Liver (tissue), 9 donors: Measurements from ENCODE around the gene CCIN. TPM values are rescaled to one million over a fixed set of nuclear protein-coding genes. Genes with fewer than 3 reads are reported as not detected.

ENCODE experiments used
- DNase-seq: peaks from one replicate; pipeline ENCODE4 v3.0.0-alpha.2; 2017; ENCODE audit warnings: low spot score
- H3K27ac ChIP-seq, 2 donors: one replicate each; pipeline ENCODE4 v1.7.0; 2013; ENCODE audit warnings: inconsistent platforms in 2 of 2, low read length in 2 of 2, control low read depth in 1 of 2, low read depth in 1 of 2, mild to moderate bottlenecking in 1 of 2
- H3K27me3 ChIP-seq, 4 donors: one replicate each; pipeline versions ENCODE4 v1.6.1 to v1.7.0; 2013; ENCODE audit warnings: low read length in 3 of 4, inconsistent platforms in 1 of 4, mild to moderate bottlenecking in 1 of 4, moderate library complexity in 1 of 4; ENCODE audit not compliant: control insufficient read depth in 4 of 4, insufficient read depth in 4 of 4
- H3K36me3 ChIP-seq, 4 donors: one replicate each; pipeline versions ENCODE4 v1.6.1 to v1.7.0; 2013; ENCODE audit warnings: low read length in 3 of 4, mild to moderate bottlenecking in 3 of 4, low read depth in 1 of 4, moderate library complexity in 1 of 4; ENCODE audit not compliant: control insufficient read depth in 4 of 4, insufficient read depth in 3 of 4
- H3K4me1 ChIP-seq, 4 donors: one replicate each; pipeline versions ENCODE4 v1.6.1 to v1.7.0; 2013; ENCODE audit warnings: low read length in 3 of 4, mild to moderate bottlenecking in 3 of 4, moderate library complexity in 1 of 4; ENCODE audit not compliant: control insufficient read depth in 4 of 4, insufficient read depth in 4 of 4
- H3K4me3 ChIP-seq, 3 donors: one replicate each; pipeline versions ENCODE4 v1.6.1 to v1.7.0; 2013; ENCODE audit warnings: low read length in 3 of 3, control low read depth in 1 of 3, low read depth in 1 of 3, mild to moderate bottlenecking in 1 of 3
- H3K9ac ChIP-seq, 2 donors: one replicate each; pipeline ENCODE4 v1.7.0; 2013; ENCODE audit warnings: low read length in 2 of 2, mild to moderate bottlenecking in 2 of 2, moderate library complexity in 2 of 2, control low read depth in 1 of 2, low read depth in 1 of 2
- H3K9me3 ChIP-seq, 4 donors: one replicate each; pipeline versions ENCODE4 v1.6.1 to v1.7.0; 2013; ENCODE audit warnings: low read length in 3 of 4; ENCODE audit not compliant: control insufficient read depth in 4 of 4
- EGR1 ChIP-seq, 2 donors: IDR thresholded peaks; 2 replicates each; pipeline ENCODE4 v1.6.1; 2016 to 2018; ENCODE audit warnings: antibody characterized with exemption in 2 of 2, low read depth in 2 of 2
- FOXA2 ChIP-seq: IDR thresholded peaks from 2 replicates; pipeline ENCODE4 v1.6.1; 2016; ENCODE audit warnings: antibody characterized with exemption
- GABPA ChIP-seq, 2 donors: IDR thresholded peaks in 1 of 2; conservative IDR thresholded peaks in 1 of 2; 2 replicates each; pipeline ENCODE4 v1.6.1; 2016; ENCODE audit warnings: antibody characterized with exemption in 2 of 2, mild to moderate bottlenecking in 1 of 2, moderate library complexity in 1 of 2
- HNF4A ChIP-seq, 2 donors: conservative IDR thresholded peaks; 2 replicates each; pipeline ENCODE4 v1.6.1; 2016; ENCODE audit warnings: antibody characterized with exemption in 2 of 2, mild to moderate bottlenecking in 2 of 2
- HNF4G ChIP-seq: IDR thresholded peaks from 2 replicates; pipeline ENCODE4 v1.6.1; 2016; ENCODE audit warnings: antibody characterized with exemption
- JUND ChIP-seq, 2 donors: IDR thresholded peaks; 2 replicates each; pipeline ENCODE4 v1.6.1; 2016; ENCODE audit warnings: antibody characterized with exemption in 2 of 2
- NR2F2 ChIP-seq: IDR thresholded peaks from 2 replicates; pipeline ENCODE4 v1.6.1; 2016; ENCODE audit warnings: antibody characterized with exemption
- RAD21 ChIP-seq, 2 donors: IDR thresholded peaks; 2 replicates each; pipeline ENCODE4 v1.6.1; 2016; ENCODE audit warnings: antibody characterized with exemption in 2 of 2, mild to moderate bottlenecking in 2 of 2
- RXRA ChIP-seq, 2 donors: IDR thresholded peaks; 2 replicates each; pipeline ENCODE4 v1.6.1; 2017 to 2018; ENCODE audit warnings: antibody characterized with exemption in 2 of 2, mild to moderate bottlenecking in 1 of 2
- SP1 ChIP-seq: IDR thresholded peaks from 2 replicates; pipeline ENCODE4 v1.6.1; 2018; ENCODE audit warnings: antibody characterized with exemption, mild to moderate bottlenecking
- TAF1 ChIP-seq: conservative IDR thresholded peaks from 2 replicates; pipeline ENCODE4 v1.6.1; 2016; ENCODE audit warnings: antibody characterized with exemption, mild to moderate bottlenecking
- YY1 ChIP-seq: IDR thresholded peaks from 2 replicates; pipeline ENCODE4 v1.6.1; 2016; ENCODE audit warnings: antibody characterized with exemption, mild to moderate bottlenecking
- WGBS: extraction: QIAGEN DNeasy Blood & Tissue Kit; methylation state at CpG from one replicate; pipeline ENCODE4 v1.1.7; 2013; 5-methylcytosine and 5-hydroxymethylcytosine counted together
- polyA plus RNA-seq, 2 donors: library from polyadenylated mRNA; stranded (reverse) in 1 of 2; unstranded in 1 of 2; fragments of 200-250 nt in 1 of 2; fragments of >200 nt in 1 of 2; fragmentation: Nextera tagmentation in 1 of 2; extraction: Ambion mirVana in 1 of 2; gene quantifications; one replicate each; pipeline versions ENCODE4 v1.2.1 to v1.2.3, GENCODE V29; 2013 to 2015
- total RNA-seq, 2 donors: library from RNA; depleted of rRNA; stranded (reverse); fragments of >200 nt; gene quantifications; one replicate each; pipeline ENCODE4 v1.2.3, GENCODE V29; 2014
- TF ChIP-seq, protein P1 (sequence below): IDR thresholded peaks from 2 replicates; pipeline ENCODE4 v1.6.1; 2016; ENCODE audit warnings: antibody characterized with exemption
- TF ChIP-seq, protein P2 (sequence below): IDR thresholded peaks from 2 replicates; pipeline ENCODE4 v1.6.1; 2016; ENCODE audit warnings: antibody characterized with exemption
- TF ChIP-seq, protein P3 (sequence below): fragments of 150-350 bp; IDR thresholded peaks from 2 replicates; pipeline ENCODE4 v1.5.1; 2017; ENCODE audit warnings: improper control_type of control experiment, low read depth, low read length; ENCODE audit not compliant: missing input control
- TF ChIP-seq, protein P4 (sequence below): IDR thresholded peaks from 2 replicates; pipeline ENCODE4 v1.6.1; 2016; ENCODE audit warnings: antibody characterized with exemption, mild to moderate bottlenecking
- donor health status: healthy.
- donor health status: healthy.
- donor health status: healthy.
- donor health status: healthy.
- donor health status: healthy.

Gene CCIN
- total and polyA plus RNA-seq, 4 donors, result not detected

DNA sequence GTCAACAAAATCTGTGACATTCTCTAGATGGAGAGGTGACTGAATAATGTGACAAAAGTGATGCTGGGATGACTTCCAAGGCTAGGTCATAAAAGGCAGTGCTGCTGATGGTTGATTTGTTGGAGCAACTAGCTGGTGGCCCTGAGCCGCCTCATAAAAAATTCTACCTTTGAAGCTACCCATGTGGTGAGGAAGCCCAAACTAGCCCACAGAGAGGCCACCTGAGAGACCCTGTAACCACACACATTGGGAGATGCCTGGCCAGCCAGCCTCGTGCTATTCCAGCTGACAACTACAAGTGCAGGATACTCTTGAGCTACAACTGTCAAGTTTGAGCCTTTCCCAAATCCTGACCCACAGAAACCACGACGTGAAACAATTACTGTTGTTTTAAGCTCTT is 44.2 kb downstream of the CCIN start:
- no peak for DNase-seq
- 93% methylated on average over 4 of the region's 4 CpGs for WGBS
- Histone ChIP-seq H3K9ac (no peak overlapping the region), H3K27me3 (no peaks in the 10 kb centered on the region), H3K9me3 (no peaks in the 10 kb centered on the region), H3K4me1 (peaks cover 0 to 5% (median 0%) of the 10 kb centered on the region in 4 donors), H3K4me3 (no peak overlapping the region), H3K27ac (no peak overlapping the region), H3K36me3 (peaks cover 5 to 69% (median 51%) of the 10 kb centered on the region in 4 donors)
- TF ChIP-seq SP1 (no peak), HNF4G (no peak), NR2F2 (no peak), YY1 (no peak), JUND (IDR thresholded peaks at IDR 0.05) (no peak), RAD21 (IDR thresholded peaks at IDR 0.05) (no peak)

DNA sequence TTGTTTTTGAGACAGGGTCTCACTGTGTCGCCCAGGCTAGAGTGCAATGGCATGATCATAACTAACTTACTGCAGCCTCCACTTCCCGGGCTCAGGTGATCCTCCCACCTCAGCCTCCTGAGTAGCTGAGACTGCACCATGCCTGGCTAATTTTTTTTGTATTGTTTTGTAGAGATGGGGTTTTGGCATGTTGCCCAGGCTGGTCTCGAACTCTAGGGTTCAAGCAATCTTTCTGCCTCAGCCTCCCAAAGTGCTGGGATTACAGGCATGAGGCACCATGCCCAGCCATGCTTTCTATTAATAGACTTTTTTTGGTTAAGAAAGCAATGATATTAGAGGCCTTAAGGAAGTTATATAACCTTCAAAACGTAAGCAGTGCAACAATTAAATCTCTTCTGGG is 44.8 kb downstream of the CCIN start:
- DNase-seq, result no peak
- Histone ChIP-seq H3K4me1 (peaks cover 0 to 5% (median 0%) of the 10 kb centered on the region in 4 donors), H3K4me3 (no peak overlapping the region), H3K36me3 (peaks cover 6 to 70% (median 55%) of the 10 kb centered on the region in 4 donors), H3K9ac (no peak overlapping the region), H3K27me3 (no peaks in the 10 kb centered on the region), H3K9me3 (no peaks in the 10 kb centered on the region), H3K27ac (no peak overlapping the region)
- WGBS, result 84% methylated on average over 4 of the region's 4 CpGs
- TF ChIP-seq YY1 (no peak), SP1 (no peak), EGR1 (IDR thresholded peaks at IDR 0.05; ENCODE audit: low read depth in 2 of 2) (no peak), TAF1 (no peak), NR2F2 (no peak), FOXA2 (no peak), GABPA (IDR thresholded peaks at IDR 0.05 in 1 of 2, conservative IDR thresholded peaks at IDR 0.05 in 1 of 2) (no peak), RXRA (IDR thresholded peaks at IDR 0.05) (no peak), HNF4A (conservative IDR thresholded peaks at IDR 0.05) (no peak)
- TF ChIP-seq, protein P1, sequence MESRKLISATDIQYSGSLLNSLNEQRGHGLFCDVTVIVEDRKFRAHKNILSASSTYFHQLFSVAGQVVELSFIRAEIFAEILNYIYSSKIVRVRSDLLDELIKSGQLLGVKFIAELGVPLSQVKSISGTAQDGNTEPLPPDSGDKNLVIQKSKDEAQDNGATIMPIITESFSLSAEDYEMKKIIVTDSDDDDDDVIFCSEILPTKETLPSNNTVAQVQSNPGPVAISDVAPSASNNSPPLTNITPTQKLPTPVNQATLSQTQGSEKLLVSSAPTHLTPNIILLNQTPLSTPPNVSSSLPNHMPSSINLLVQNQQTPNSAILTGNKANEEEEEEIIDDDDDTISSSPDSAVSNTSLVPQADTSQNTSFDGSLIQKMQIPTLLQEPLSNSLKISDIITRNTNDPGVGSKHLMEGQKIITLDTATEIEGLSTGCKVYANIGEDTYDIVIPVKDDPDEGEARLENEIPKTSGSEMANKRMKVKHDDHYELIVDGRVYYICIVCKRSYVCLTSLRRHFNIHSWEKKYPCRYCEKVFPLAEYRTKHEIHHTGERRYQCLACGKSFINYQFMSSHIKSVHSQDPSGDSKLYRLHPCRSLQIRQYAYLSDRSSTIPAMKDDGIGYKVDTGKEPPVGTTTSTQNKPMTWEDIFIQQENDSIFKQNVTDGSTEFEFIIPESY, result no peak
- TF ChIP-seq, protein P2, sequence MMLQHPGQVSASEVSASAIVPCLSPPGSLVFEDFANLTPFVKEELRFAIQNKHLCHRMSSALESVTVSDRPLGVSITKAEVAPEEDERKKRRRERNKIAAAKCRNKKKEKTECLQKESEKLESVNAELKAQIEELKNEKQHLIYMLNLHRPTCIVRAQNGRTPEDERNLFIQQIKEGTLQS, result no peak
- TF ChIP-seq, protein P3, sequence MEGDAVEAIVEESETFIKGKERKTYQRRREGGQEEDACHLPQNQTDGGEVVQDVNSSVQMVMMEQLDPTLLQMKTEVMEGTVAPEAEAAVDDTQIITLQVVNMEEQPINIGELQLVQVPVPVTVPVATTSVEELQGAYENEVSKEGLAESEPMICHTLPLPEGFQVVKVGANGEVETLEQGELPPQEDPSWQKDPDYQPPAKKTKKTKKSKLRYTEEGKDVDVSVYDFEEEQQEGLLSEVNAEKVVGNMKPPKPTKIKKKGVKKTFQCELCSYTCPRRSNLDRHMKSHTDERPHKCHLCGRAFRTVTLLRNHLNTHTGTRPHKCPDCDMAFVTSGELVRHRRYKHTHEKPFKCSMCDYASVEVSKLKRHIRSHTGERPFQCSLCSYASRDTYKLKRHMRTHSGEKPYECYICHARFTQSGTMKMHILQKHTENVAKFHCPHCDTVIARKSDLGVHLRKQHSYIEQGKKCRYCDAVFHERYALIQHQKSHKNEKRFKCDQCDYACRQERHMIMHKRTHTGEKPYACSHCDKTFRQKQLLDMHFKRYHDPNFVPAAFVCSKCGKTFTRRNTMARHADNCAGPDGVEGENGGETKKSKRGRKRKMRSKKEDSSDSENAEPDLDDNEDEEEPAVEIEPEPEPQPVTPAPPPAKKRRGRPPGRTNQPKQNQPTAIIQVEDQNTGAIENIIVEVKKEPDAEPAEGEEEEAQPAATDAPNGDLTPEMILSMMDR, result no peak
- TF ChIP-seq, protein P4, sequence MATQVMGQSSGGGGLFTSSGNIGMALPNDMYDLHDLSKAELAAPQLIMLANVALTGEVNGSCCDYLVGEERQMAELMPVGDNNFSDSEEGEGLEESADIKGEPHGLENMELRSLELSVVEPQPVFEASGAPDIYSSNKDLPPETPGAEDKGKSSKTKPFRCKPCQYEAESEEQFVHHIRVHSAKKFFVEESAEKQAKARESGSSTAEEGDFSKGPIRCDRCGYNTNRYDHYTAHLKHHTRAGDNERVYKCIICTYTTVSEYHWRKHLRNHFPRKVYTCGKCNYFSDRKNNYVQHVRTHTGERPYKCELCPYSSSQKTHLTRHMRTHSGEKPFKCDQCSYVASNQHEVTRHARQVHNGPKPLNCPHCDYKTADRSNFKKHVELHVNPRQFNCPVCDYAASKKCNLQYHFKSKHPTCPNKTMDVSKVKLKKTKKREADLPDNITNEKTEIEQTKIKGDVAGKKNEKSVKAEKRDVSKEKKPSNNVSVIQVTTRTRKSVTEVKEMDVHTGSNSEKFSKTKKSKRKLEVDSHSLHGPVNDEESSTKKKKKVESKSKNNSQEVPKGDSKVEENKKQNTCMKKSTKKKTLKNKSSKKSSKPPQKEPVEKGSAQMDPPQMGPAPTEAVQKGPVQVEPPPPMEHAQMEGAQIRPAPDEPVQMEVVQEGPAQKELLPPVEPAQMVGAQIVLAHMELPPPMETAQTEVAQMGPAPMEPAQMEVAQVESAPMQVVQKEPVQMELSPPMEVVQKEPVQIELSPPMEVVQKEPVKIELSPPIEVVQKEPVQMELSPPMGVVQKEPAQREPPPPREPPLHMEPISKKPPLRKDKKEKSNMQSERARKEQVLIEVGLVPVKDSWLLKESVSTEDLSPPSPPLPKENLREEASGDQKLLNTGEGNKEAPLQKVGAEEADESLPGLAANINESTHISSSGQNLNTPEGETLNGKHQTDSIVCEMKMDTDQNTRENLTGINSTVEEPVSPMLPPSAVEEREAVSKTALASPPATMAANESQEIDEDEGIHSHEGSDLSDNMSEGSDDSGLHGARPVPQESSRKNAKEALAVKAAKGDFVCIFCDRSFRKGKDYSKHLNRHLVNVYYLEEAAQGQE, result no peak
